ENCODE results near the gene TMF1. TPM values are rescaled to one million over a fixed set of nuclear protein-coding genes. Genes with fewer than 3 reads are reported as not detected.
A peak's percentile ranks its signal among the peaks of the same experiment; 100 is the strongest.

TMF1 gene
- total RNA-seq, 4 donors from 2014 or later = 15.5 to 53.2 (median 39.9) TPM

DNA sequence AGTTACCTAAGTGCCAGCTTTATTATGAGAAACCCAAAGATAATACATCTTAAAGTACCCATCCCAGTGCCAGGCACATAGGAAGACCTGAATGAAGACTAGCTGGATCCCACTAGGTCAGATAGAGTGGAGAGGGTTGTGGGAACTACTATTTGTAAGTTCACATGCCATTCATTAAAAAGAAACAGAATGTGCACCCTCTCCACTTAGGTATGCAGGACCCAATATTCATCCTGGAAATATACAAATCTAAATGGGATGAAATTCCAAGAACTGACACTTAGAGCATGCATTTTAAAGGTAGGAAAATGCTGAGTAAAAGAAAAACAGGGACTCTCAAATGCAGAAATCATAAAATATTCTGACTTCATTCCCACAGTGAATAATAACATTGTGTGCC lies 53.0 kb downstream of the TMF1 start:
- intact Hi-C loops (cut with DNase I; ENCODE audit: low total_unique reads) (no loop called here), in situ Hi-C loops (cut with MboI; ENCODE audit: low pct_ligation_motif_present in 1 of 4, low pct_unique_long_range_greater_than_20kb in 1 of 4, low sequenced_read_pairs in 3 of 4) (no loop called here)
- no peak overlapping the region for H3K4me3 ChIP-seq
- H3K27ac ChIP-seq = no peak overlapping the region
- peaks cover 0 to 36% (median 2%) of the 10 kb centered on the region in 4 donors for H3K36me3 ChIP-seq
- H3K4me1 ChIP-seq = no peaks in the 10 kb centered on the region
- no peak for DNase-seq
- no peak for TF ChIP-seq EP300 (IDR thresholded peaks at IDR 0.05; ENCODE audit: low read depth)
- TF ChIP-seq POLR2A (IDR thresholded peaks at IDR 0.05) = no peak
- TF ChIP-seq, protein P1, sequence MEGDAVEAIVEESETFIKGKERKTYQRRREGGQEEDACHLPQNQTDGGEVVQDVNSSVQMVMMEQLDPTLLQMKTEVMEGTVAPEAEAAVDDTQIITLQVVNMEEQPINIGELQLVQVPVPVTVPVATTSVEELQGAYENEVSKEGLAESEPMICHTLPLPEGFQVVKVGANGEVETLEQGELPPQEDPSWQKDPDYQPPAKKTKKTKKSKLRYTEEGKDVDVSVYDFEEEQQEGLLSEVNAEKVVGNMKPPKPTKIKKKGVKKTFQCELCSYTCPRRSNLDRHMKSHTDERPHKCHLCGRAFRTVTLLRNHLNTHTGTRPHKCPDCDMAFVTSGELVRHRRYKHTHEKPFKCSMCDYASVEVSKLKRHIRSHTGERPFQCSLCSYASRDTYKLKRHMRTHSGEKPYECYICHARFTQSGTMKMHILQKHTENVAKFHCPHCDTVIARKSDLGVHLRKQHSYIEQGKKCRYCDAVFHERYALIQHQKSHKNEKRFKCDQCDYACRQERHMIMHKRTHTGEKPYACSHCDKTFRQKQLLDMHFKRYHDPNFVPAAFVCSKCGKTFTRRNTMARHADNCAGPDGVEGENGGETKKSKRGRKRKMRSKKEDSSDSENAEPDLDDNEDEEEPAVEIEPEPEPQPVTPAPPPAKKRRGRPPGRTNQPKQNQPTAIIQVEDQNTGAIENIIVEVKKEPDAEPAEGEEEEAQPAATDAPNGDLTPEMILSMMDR (IDR thresholded peaks at IDR 0.05) = no peak
- no peak for TF ChIP-seq POLR2AphosphoS5 (IDR thresholded peaks at IDR 0.05)
- no peaks in the 10 kb centered on the region for H3K9me3 ChIP-seq
- no peaks in the 10 kb centered on the region for H3K27me3 ChIP-seq

DNA sequence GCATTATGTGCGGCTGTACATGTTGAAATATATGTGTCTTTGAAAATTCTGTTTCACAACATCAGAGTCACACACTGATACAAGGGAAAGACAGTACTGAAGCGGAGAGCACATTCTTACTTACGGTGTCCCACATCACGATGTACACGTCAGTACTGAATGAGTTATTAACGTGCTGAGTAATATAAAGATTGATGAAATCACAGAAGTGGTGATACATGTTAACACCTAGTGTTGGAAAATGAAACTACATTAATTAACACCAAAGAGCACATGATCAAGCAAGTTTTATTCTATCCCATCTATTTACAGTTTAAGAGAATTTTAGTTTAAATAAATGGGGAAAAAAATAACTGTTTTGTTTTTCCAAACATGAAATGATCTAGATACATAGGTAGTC lies 54.2 kb downstream of the TMF1 start:
- no peaks in the 10 kb centered on the region for H3K27me3 ChIP-seq
- DNase-seq = no peak
- H3K27ac ChIP-seq = no peak overlapping the region
- no peak overlapping the region for H3K4me3 ChIP-seq
- intact Hi-C loops (cut with DNase I; ENCODE audit: low total_unique reads) (no loop called here), in situ Hi-C loops (cut with MboI; ENCODE audit: low pct_ligation_motif_present in 1 of 4, low pct_unique_long_range_greater_than_20kb in 1 of 4, low sequenced_read_pairs in 3 of 4) (no loop called here)
- no peaks in the 10 kb centered on the region for H3K4me1 ChIP-seq
- no peaks in the 10 kb centered on the region for H3K9me3 ChIP-seq
- WGBS, 2 donors (ENCODE audit: low coverage in 1 of 2) = 70% methylated on average over 6 of the region's 6 CpGs; no CpG with 5 or more reads in 1 of the 2 donors
- TF ChIP-seq, protein P1 (IDR thresholded peaks at IDR 0.05) = peak in 1 of 5 experiments; percentile 8
- no peak for TF ChIP-seq EP300 (IDR thresholded peaks at IDR 0.05; ENCODE audit: low read depth)
- peaks cover 0 to 36% (median 2%) of the 10 kb centered on the region in 4 donors for H3K36me3 ChIP-seq

DNA sequence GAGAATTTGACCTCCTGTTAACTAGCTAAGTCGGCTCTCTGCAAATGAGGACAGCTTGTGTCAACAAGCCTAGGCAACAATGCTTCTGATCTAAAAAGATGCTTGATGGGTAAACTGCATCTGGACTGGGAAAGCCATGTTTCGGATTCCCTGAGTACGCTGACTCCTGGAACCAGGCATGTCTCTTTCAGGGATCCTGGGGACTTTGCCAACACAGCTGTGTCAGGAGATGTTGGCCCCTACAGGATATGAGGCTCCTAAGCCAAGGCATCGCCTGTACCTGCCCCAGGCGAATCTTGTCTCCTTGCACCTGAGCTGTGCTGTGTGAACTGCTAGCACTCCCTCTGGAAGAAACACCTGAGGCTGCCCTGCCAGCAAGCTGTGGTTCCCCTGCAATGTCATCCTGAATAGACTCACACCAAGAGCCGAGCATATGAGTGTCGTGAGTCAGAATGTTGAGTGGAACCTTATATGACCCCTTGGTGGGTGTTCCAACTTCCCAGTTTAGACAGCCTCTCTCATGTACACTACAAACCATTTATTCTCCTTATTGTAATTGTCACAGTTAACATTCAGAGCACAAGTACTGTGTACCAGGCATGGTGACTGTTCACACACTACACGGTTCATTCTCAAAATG lies 55.7 kb downstream of the TMF1 start:
- WGBS, 2 donors (ENCODE audit: low coverage in 1 of 2) = 43 to 72% methylated on average over 2 to 8 of the region's 8 CpGs
- in situ Hi-C loops (cut with MboI; ENCODE audit: low pct_ligation_motif_present in 1 of 4, low pct_unique_long_range_greater_than_20kb in 1 of 4, low sequenced_read_pairs in 3 of 4) (no loop called here), intact Hi-C loops (cut with DNase I; ENCODE audit: low total_unique reads) (no loop called here)
- no peak overlapping the region for H3K4me3 ChIP-seq
- no peak for DNase-seq
- peaks cover 0 to 28% (median 2%) of the 10 kb centered on the region in 4 donors for H3K36me3 ChIP-seq
- no peaks in the 10 kb centered on the region for H3K4me1 ChIP-seq
- no peak for TF ChIP-seq POLR2AphosphoS5 (IDR thresholded peaks at IDR 0.05)
- TF ChIP-seq POLR2A (IDR thresholded peaks at IDR 0.05) = no peak
- TF ChIP-seq, protein P1 (IDR thresholded peaks at IDR 0.05) = no peak
- TF ChIP-seq EP300 (IDR thresholded peaks at IDR 0.05; ENCODE audit: low read depth) = no peak
- no peaks in the 10 kb centered on the region for H3K27me3 ChIP-seq
- no peak overlapping the region for H3K27ac ChIP-seq
- H3K9me3 ChIP-seq = no peaks in the 10 kb centered on the region

DNA sequence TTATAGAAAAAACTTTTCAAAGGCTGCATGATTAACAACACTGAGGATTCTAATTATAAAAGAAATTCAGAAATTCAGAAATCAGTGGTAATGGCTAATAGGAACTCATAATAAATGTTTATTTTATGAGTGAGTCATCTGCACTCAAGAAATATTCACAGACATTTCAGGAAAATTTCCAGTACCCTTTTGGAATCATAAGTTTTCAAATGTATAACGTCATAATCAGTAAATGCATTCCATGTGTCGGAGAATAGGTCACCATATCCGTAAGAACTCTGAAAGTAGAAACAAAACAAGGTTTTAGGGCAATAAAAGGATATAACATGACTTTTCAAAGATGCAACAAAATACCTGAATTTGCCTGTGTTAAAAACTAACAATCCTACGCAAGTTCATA lies 63.4 kb downstream of the TMF1 start:
- no peak overlapping the region for H3K27ac ChIP-seq
- intact Hi-C loops (cut with DNase I; ENCODE audit: low total_unique reads) = no loop called here
- H3K27me3 ChIP-seq = no peaks in the 10 kb centered on the region
- no peaks in the 10 kb centered on the region for H3K4me1 ChIP-seq
- H3K9me3 ChIP-seq = no peaks in the 10 kb centered on the region
- WGBS, 2 donors (ENCODE audit: low coverage in 1 of 2) = 81 to 89% methylated on average over 4 of the region's 4 CpGs
- in situ Hi-C loops (cut with MboI; ENCODE audit: low pct_ligation_motif_present in 1 of 4, low pct_unique_long_range_greater_than_20kb in 1 of 4, low sequenced_read_pairs in 3 of 4) = no loop called here
- no peak overlapping the region for H3K4me3 ChIP-seq
- DNase-seq = no peak
- H3K36me3 ChIP-seq = peaks cover 0 to 27% (median 11%) of the 10 kb centered on the region in 4 donors
- TF ChIP-seq POLR2AphosphoS5 (IDR thresholded peaks at IDR 0.05) = no peak
- TF ChIP-seq, protein P1 (IDR thresholded peaks at IDR 0.05) = no peak
- no peak for TF ChIP-seq POLR2A (IDR thresholded peaks at IDR 0.05)
- no peak for TF ChIP-seq EP300 (IDR thresholded peaks at IDR 0.05; ENCODE audit: low read depth)

Measured in transverse colon (tissue), 4 donors.